Activated naive CD8-positive, alpha-beta T cell treated with anti-CD3 and anti-CD28 coated beads for 36 hours (primary cell): Measurements from ENCODE around the gene PTPRM. TPM values are rescaled to one million over a fixed set of nuclear protein-coding genes. Genes with fewer than 3 reads are reported as not detected.

Experiments
- DNase-seq: peaks from one replicate; pipeline ENCODE4 v3.0.0; 2021
- H3K27ac Mint-ChIP-seq: one replicate; pipeline ENCODE4 v1.8.0; 2022; ENCODE audit warnings: mild to moderate bottlenecking, moderate library complexity, mixed read lengths
- H3K27me3 Mint-ChIP-seq: one replicate; pipeline ENCODE4 v1.8.0; 2022; ENCODE audit warnings: mild to moderate bottlenecking, mixed read lengths
- H3K36me3 Mint-ChIP-seq: one replicate; pipeline ENCODE4 v1.8.0; 2021; ENCODE audit warnings: mild to moderate bottlenecking, mixed read lengths
- H3K4me1 Mint-ChIP-seq: one replicate; pipeline ENCODE4 v1.8.0; 2021; ENCODE audit warnings: mixed read lengths
- H3K4me3 Mint-ChIP-seq: one replicate; pipeline ENCODE4 v1.8.0; 2022; ENCODE audit warnings: mild to moderate bottlenecking, moderate library complexity, mixed read lengths
- H3K9me3 Mint-ChIP-seq: one replicate; pipeline ENCODE4 v1.8.0; 2022; ENCODE audit warnings: mixed read lengths
- total RNA-seq, 2 experiments: library from RNA; stranded (reverse); gene quantifications; one replicate each; pipeline ENCODE4 v1.2.3, GENCODE V29; 2021

Gene PTPRM
- total RNA-seq, 2 experiments from 2014 or later = 0.22 to 0.52 TPM

DNA sequence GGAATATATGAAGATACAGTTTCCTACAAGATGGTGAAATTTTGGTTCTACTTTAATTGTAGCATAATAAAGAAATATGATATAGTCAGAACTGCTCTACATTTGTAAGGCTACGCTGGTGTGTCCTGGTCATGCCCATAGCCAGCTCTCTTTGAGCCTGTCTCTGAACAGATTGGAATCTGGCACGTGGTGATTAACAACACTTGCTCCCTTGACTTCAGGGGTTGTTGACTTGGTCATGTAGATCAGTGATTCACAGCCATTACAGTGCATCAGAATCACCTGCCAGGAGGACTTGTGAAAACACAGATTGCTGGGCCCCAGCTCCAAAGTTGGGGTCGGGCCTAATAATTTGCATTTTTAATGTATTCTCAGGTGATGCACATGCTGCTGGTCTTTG, 80.4 kb downstream of the PTPRM start:
- Mint-ChIP-seq H3K4me1 (no peaks in the 10 kb centered on the region), H3K36me3 (no peaks in the 10 kb centered on the region), H3K9me3 (no peaks in the 10 kb centered on the region), H3K4me3 (no peak overlapping the region), H3K27me3 (no peaks in the 10 kb centered on the region), H3K27ac (no peak overlapping the region)
- DNase-seq = no peak

DNA sequence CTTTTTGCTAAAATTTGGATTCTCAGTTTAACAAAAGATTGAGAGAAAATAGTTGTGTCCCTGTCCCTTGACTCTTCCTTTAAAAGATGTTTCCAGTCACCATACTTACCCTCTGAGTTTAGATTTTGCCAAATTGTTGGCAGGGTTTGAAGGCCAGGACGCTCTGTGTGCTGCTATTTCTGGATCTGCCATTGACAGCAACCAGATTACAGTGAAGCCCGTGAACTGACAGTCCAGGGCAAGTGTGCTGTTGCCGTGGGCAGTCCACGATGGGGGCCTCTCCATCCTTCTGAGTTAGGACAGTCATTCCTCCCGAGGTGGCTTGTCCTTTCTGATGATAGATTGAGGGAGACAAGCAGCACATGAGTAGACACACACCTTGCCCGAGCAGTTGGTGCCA, 89.9 kb downstream of the PTPRM start:
- Mint-ChIP-seq H3K27me3 (no peaks in the 10 kb centered on the region), H3K27ac (no peak overlapping the region), H3K9me3 (peaks cover 3% of the 10 kb centered on the region), H3K4me3 (no peak overlapping the region), H3K4me1 (no peaks in the 10 kb centered on the region), H3K36me3 (no peaks in the 10 kb centered on the region)
- no peak for DNase-seq

DNA sequence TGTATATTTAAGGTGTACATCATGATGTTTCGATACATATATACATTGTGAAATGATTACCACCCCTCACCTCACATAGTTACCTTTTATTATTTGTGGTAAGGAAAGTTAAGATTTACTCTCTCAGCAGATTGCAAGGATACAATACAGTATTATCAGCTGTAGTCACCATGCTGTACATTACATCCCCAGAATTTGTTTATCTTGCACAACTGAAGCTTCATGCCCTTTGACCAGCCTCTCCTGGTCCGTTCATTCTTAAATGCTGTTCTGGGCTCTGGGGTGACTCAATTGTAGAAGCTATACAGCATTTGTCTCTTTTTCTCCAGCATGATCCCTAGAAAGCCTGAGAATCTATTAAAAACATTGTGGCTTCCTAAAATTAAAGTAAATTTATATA, 90.8 kb downstream of the PTPRM start:
- no peak for DNase-seq
- Mint-ChIP-seq H3K27me3 (no peaks in the 10 kb centered on the region), H3K4me1 (no peaks in the 10 kb centered on the region), H3K4me3 (no peak overlapping the region), H3K36me3 (no peaks in the 10 kb centered on the region), H3K9me3 (peaks cover 1% of the 10 kb centered on the region), H3K27ac (no peak overlapping the region)

DNA sequence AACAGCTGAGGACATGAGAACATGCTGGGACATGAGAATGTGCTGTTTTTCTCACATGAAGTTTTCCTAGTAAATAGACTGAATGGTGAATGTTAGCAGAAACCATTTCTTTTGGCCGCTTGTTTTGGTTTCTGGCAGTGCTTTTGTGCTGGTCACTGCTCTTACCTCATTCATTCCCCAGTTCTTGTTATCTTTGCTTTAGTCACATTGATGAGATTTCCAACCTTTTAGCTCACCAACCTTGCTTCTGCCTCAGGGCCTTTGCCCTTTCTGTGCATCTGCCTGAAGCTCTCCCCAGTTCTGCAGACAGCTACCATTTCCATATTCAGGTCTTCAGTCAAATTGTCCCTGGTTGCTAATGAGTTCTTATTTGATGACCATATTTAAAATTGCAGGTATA, 91.6 kb downstream of the PTPRM start:
- no peaks in the 10 kb centered on the region for H3K27me3 Mint-ChIP-seq
- no peak for DNase-seq
- no peaks in the 10 kb centered on the region for H3K9me3 Mint-ChIP-seq
- H3K27ac Mint-ChIP-seq = no peak overlapping the region
- no peak overlapping the region for H3K4me3 Mint-ChIP-seq
- no peaks in the 10 kb centered on the region for H3K4me1 Mint-ChIP-seq
- H3K36me3 Mint-ChIP-seq = no peaks in the 10 kb centered on the region

DNA sequence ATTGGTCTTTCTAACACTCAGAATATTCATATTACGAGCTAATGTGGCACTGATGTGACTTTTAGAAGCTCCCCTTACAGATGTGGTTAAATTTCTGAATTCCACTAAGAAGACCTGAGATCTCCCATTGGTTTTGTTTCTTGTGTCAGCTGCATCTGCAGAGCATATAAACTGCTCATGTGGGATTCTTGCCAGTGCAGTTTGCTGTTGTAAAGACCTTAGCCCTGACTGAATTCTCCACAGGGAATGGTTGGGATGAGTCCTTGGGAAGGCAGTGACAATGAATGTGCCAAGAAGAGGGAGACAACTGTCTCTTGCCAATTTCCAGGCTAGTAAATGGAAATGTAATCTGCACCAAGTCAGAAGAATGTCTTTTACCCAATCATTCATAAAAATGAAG, 94.1 kb downstream of the PTPRM start:
- no peaks in the 10 kb centered on the region for H3K36me3 Mint-ChIP-seq
- no peak overlapping the region for H3K4me3 Mint-ChIP-seq
- no peaks in the 10 kb centered on the region for H3K27me3 Mint-ChIP-seq
- no peak overlapping the region for H3K27ac Mint-ChIP-seq
- H3K9me3 Mint-ChIP-seq = no peaks in the 10 kb centered on the region
- DNase-seq = no peak
- no peaks in the 10 kb centered on the region for H3K4me1 Mint-ChIP-seq

DNA sequence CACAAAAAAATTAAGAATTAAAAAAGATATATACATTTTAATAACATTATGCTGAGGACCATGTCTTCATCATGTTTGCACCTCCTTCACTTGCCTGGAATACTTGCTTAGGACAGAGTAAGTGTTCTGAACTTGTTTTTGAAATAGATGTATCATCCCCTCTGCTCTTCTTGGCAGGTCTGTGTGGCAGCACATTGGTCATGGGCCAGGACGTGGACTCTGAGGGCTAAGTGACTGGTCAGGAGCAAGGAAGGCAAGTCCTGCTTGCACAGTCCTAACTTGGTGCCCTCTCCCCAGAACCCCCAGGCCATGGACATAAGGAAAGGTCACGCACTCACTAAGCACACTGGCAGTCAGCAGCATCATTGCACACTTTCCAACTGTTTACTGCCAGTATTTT, 95.8 kb downstream of the PTPRM start:
- no peaks in the 10 kb centered on the region for H3K4me1 Mint-ChIP-seq
- no peak for DNase-seq
- no peaks in the 10 kb centered on the region for H3K9me3 Mint-ChIP-seq
- H3K27ac Mint-ChIP-seq = no peak overlapping the region
- no peak overlapping the region for H3K4me3 Mint-ChIP-seq
- H3K36me3 Mint-ChIP-seq = no peaks in the 10 kb centered on the region
- no peaks in the 10 kb centered on the region for H3K27me3 Mint-ChIP-seq

DNA sequence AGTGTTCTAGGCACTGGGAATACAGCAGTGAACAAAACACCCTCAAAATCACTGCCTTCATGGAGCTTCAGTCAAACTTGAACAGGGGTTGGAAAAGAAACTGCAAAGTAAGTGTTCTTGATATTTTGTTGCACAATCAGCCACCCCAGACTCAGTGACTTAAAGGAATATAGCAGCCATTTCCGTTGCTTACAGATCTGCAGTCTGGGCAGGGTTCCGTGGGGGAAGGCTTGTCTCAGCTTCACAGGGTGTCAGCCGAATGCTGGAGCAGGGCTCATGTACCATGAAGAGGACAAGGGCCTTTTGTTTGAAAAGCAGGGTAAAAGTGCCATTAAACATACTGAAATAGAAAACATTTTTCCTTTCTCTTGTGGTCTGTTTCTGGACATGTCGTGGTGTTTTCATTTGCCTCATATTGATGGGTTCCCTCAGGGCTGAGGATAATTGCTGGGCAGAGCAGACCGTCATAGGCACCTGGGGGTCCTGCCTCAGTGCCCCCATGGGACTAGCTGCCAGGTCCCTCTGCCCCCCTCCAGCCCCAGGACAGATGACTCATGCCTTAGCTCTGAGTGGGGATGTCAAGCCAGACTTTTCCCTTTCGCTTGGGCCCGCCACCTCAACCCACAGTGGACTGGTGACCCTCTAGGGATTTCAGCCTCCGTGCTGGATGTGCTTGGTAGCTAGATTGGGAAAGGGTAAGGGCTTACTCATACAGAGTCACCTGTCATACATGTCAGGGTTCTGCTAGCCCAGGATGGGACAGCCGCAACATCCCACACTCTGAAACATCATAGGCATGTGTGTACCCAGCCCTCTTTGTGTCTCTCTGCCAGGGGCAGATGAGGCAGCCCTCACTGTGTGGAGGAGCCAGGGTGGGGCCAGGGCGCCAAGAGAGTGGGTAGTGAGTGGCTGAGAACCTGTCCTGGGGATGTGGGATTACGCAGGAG, 96.5 kb downstream of the PTPRM start:
- H3K9me3 Mint-ChIP-seq = no peaks in the 10 kb centered on the region
- H3K36me3 Mint-ChIP-seq = no peaks in the 10 kb centered on the region
- no peak overlapping the region for H3K4me3 Mint-ChIP-seq
- H3K4me1 Mint-ChIP-seq = no peaks in the 10 kb centered on the region
- DNase-seq = no peak
- H3K27ac Mint-ChIP-seq = no peak overlapping the region
- H3K27me3 Mint-ChIP-seq = no peaks in the 10 kb centered on the region

DNA sequence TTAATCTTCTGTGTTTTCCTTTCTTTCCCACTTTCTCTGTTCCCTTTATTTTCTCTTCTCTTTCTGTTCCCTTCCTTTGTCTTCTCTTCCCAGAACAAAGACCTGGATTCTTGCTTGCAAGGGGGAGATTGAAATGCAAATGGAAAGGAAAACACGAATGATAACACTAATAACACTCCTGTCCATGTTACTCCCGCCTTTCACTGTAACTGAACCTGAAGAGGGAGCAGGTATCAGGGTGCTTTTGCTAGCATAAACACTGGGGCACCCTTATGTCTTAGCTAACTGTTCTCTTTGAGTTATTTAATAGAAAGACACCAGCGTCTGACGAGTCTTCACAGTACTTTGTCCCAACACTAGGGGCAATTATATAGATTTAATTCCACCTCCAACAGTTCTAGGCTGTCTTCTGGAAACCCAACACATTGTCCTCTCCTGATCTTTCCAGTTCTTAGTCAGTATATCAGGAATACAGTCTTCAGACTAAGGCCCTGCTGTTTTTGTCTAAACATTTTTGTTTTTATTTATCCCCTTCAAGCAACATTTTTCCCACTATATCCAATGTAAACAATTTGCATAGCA, 99.2 kb downstream of the PTPRM start:
- H3K4me1 Mint-ChIP-seq = no peaks in the 10 kb centered on the region
- H3K9me3 Mint-ChIP-seq = no peaks in the 10 kb centered on the region
- no peak overlapping the region for H3K4me3 Mint-ChIP-seq
- DNase-seq = no peak
- H3K27me3 Mint-ChIP-seq = no peaks in the 10 kb centered on the region
- H3K27ac Mint-ChIP-seq = no peak overlapping the region
- H3K36me3 Mint-ChIP-seq = no peaks in the 10 kb centered on the region

DNA sequence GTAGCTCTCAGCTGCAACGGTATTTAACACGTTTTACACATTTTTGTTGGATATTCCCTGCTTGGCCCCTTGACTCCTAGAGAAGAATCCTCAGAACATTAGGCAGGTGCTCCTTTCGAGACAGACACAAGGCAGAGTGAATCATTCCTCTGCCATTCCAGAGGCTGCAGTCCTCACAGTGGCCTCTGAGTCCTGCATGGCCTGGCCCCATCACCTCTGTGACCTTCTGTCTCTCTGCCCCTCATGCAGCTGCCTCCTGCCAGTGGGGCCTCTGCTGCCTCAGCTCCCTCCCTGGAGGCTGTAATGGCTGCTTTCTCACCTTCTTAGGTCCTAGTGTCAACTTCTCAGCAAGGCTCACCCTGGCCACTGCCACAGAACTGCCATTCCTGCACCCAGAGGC, 101.3 kb downstream of the PTPRM start:
- no peaks in the 10 kb centered on the region for H3K9me3 Mint-ChIP-seq
- H3K36me3 Mint-ChIP-seq = no peaks in the 10 kb centered on the region
- H3K27me3 Mint-ChIP-seq = no peaks in the 10 kb centered on the region
- H3K4me3 Mint-ChIP-seq = no peak overlapping the region
- no peak overlapping the region for H3K27ac Mint-ChIP-seq
- no peaks in the 10 kb centered on the region for H3K4me1 Mint-ChIP-seq
- DNase-seq = no peak

DNA sequence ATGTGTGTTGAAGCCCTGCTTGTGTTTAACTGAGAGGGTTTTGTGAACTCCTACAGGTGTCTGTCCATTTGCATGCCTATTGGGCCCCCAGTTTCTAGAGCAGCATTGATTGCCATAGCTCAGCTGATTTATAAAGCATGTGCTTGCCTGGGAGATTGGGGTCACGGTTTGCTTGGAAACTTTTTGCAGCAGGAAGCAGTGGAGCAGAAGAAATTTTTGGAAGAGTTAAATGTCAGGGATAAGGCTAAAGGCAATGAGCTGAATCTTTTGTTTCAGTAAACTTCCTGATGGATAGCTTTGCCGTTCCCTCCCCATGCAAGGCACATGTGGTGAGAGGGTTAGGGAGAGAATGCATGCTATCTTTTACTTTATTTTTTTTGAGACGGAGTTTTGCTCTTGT, 102.2 kb downstream of the PTPRM start:
- Mint-ChIP-seq H3K27ac (no peak overlapping the region), H3K9me3 (no peaks in the 10 kb centered on the region), H3K27me3 (no peaks in the 10 kb centered on the region), H3K36me3 (no peaks in the 10 kb centered on the region), H3K4me1 (no peaks in the 10 kb centered on the region), H3K4me3 (no peak overlapping the region)
- no peak for DNase-seq

DNA sequence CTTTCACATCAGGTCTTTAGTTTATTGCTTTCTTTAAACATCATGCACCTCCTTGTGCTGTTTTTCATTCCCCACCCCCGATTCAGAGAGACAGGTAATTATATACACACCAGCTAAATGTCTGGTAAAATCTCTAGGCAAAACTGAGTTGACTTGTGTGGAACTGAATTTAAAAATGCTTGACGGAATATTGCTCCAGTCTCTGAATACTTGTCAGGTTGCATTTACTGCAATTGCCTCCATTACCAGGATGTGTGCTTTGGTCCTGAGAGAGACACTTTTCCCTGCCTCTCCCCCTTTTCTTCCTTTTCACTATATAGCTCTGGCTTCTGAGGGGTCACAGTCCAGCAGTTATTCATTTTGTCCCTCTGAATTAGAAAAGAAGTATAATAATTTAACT, 104.0 kb downstream of the PTPRM start:
- no peak overlapping the region for H3K4me3 Mint-ChIP-seq
- no peak overlapping the region for H3K27ac Mint-ChIP-seq
- no peaks in the 10 kb centered on the region for H3K27me3 Mint-ChIP-seq
- H3K4me1 Mint-ChIP-seq = no peaks in the 10 kb centered on the region
- no peaks in the 10 kb centered on the region for H3K36me3 Mint-ChIP-seq
- DNase-seq = no peak
- no peaks in the 10 kb centered on the region for H3K9me3 Mint-ChIP-seq

DNA sequence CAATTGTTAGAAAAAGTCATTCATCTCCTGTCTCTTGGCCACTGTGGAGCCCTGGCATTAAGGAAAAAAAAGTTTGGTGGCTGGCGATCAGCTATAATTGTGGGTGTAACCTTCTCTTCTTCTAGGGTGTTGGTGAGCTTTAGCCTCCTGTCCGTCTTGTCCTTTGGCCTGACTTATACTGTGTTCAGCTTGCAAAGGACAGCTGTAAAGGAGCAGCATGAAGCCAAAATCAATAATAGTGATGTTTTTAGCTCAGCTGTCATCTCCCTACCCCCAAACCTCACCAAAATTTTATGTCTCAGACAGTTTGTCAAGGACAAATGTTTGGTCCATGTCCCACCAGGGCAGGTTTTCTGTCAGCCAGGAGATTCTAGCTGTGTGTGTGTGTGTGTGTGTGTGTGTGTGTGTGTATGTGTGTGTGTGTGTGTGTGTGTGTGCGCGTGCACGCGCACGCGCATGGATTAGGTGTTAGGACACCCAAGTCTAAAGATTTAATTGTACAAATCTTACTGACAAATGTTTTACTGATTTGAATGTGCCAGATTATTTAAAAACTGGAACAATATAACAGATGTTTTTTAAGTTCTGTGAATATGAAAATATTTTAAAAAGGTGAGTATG, 109.2 kb downstream of the PTPRM start:
- H3K27me3 Mint-ChIP-seq = no peaks in the 10 kb centered on the region

DNA sequence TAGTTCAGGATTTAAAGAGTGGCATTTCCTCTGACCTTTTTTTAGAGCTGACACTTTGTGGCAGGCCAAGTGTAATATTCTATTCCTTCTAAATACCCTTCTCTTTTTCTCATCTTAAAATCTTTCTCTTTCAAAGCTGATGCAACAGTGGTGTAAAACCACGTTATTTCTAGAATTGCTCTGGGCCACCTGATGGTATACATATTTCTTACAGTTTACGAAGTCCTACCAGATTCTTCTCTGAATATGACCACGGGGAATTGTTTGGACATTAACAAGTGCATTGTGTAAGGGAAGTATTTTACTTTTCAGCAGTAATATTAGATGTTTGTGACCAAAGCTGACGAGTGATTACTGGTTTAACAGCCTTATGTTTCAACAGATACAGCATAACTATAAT, 109.9 kb downstream of the PTPRM start:
- no peaks in the 10 kb centered on the region for H3K9me3 Mint-ChIP-seq
- H3K36me3 Mint-ChIP-seq = no peaks in the 10 kb centered on the region
- H3K4me1 Mint-ChIP-seq = no peaks in the 10 kb centered on the region
- DNase-seq = no peak
- H3K4me3 Mint-ChIP-seq = no peak overlapping the region
- no peaks in the 10 kb centered on the region for H3K27me3 Mint-ChIP-seq
- H3K27ac Mint-ChIP-seq = no peak overlapping the region

More for the DNA sequence above, 109.2 kb downstream of the PTPRM start:
- H3K27ac Mint-ChIP-seq = no peak overlapping the region
- no peaks in the 10 kb centered on the region for H3K4me1 Mint-ChIP-seq
- no peak for DNase-seq
- H3K36me3 Mint-ChIP-seq = no peaks in the 10 kb centered on the region
- H3K9me3 Mint-ChIP-seq = no peaks in the 10 kb centered on the region
- H3K4me3 Mint-ChIP-seq = no peak overlapping the region

DNA sequence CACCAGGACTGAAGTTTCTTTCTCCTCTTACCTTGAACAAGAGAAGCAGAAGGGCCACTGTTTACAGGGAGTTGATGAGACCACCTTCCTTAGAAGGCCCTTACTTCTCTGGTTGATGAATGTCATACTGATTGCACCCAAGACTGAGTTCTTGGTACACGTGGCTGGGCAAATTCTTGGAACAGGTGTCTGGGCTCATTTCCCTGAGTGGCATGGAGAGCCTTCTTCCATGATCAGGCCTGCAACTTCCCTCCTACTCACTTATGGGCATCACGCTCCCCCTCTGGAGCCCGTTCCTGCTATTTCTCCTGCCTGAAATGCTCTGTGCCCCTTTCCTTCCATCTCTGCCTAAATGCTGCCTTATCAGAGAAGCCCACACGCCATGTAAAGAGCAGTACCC, 110.3 kb downstream of the PTPRM start:
- no peaks in the 10 kb centered on the region for H3K9me3 Mint-ChIP-seq
- H3K27ac Mint-ChIP-seq = no peak overlapping the region
- no peaks in the 10 kb centered on the region for H3K4me1 Mint-ChIP-seq

DNA sequence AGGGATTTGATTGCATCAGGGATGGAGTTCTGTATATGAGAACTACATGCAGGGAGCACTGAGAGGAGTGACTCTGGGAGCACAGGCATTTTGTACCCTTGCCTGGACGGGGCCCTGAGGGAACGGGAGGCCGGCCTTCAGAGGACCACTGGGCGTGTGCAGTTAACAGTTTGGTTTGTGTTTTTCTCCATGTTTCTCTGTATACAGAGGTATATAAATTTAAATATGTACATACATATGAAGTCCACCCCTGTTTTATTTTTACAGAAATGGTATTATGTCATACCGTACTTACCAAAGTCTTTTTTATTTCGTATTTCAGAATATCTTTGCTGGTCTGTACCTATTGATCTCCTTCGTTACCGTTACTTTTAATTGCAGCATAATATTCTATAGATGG, 111.3 kb downstream of the PTPRM start:
- DNase-seq = no peak
- no peaks in the 10 kb centered on the region for H3K4me1 Mint-ChIP-seq
- no peaks in the 10 kb centered on the region for H3K36me3 Mint-ChIP-seq
- H3K4me3 Mint-ChIP-seq = no peak overlapping the region
- H3K27ac Mint-ChIP-seq = no peak overlapping the region
- H3K9me3 Mint-ChIP-seq = no peaks in the 10 kb centered on the region
- no peaks in the 10 kb centered on the region for H3K27me3 Mint-ChIP-seq

More for the DNA sequence above, 110.3 kb downstream of the PTPRM start:
- DNase-seq = no peak
- no peaks in the 10 kb centered on the region for H3K27me3 Mint-ChIP-seq
- H3K36me3 Mint-ChIP-seq = no peaks in the 10 kb centered on the region
- no peak overlapping the region for H3K4me3 Mint-ChIP-seq
